ENCODE results near the gene CHCHD2.
"Not testable (repeated sequence)": the region's sequence is repeated elsewhere in the genome, so short reads cannot be mapped to it uniquely, and the experiment has no call there.

The CHCHD2 gene

GRCh38 chr7:56106108-56107073 lies at the start of gene CHCHD2:
Gene CHCHD2, minus strand, starts transcription at chr7:56106476. Its CDS starts 63 bp downstream, at chr7:56106413.
- peak; percentile 82 to 93 (median 91) for DNase-seq

DNA sequence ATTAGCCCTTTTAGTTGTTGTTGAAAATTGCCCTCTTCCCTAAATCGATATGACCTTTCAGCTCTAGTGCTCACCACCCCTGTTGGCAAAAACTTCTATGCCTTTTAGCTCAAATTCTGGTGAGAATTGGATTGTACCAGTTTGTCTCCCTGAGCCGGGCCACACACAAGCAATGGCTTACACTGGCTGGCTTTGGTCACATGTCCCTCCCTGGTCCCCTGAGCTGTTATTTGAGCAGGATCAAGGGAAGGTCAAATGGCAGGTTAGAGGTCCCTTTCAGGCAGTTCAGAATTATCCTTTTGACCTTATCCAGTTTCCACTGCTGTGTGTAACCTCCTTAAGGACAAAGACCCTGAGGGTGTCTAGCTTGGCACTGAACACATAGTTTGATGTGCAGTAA lies 24.8 kb upstream of the CHCHD2 start:
- not testable (repeated sequence) for DNase-seq

DNA sequence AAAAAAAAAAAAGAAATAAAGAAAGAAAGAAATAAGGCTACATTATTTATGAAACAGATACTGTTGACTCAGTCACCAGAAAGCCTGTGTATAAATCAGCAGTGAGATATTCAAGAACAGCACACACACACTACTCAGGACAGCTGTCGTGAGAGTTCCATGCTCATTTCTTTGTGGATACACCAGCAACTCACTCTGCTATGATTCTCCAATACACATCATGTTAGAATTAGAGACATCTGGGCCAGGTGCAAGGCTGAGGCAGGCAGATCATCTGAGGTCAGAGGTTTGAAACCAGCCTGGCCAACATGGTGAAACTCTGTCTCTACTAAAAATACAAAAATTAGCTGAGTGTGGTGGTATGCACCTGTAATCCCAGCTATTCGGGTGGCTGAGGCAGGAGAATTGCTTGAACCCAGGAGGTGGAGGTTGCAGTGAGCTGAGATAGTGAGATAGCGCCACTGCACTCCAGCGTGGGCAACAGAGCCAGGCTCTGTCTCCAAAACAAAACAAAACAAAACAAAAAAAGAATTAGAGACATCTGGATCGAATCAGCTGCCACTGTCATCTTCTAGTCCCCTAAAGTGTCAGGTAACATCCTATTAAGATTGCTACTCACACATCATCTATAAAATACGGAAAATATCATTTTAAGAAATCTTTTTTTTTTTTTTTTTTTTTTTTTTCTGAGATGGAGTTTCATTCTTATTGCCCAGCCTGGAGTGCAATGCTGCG lies 21.1 kb upstream of the CHCHD2 start:
- DNase-seq: no peak

DNA sequence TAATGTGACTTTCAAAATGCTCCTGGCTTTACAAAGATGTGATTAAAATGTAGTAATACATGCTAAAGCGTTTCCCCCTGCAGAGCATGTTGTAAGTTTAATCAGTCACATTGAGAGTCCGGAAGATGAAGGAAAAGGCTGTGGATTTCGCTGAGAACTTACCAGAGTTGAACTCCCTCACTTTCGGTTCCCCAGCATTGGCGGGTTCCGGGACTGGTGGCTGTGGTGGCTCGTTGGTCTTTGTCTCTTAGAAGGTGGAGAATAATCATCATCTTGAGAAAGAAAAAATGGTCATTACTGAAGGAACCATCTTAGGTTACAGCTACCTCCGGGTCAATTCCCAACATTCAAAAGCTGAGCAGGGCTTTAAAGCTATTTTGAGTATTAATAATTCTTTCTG lies 19.6 kb upstream of the CHCHD2 start:
- no peak for DNase-seq

GRCh38 chr7:56124981-56125380 lies 18.7 kb upstream of the CHCHD2 start:
- DNase-seq: no peak

GRCh38 chr7:56121440-56121839 lies 15.2 kb upstream of the CHCHD2 start:
- DNase-seq: no peak

DNA sequence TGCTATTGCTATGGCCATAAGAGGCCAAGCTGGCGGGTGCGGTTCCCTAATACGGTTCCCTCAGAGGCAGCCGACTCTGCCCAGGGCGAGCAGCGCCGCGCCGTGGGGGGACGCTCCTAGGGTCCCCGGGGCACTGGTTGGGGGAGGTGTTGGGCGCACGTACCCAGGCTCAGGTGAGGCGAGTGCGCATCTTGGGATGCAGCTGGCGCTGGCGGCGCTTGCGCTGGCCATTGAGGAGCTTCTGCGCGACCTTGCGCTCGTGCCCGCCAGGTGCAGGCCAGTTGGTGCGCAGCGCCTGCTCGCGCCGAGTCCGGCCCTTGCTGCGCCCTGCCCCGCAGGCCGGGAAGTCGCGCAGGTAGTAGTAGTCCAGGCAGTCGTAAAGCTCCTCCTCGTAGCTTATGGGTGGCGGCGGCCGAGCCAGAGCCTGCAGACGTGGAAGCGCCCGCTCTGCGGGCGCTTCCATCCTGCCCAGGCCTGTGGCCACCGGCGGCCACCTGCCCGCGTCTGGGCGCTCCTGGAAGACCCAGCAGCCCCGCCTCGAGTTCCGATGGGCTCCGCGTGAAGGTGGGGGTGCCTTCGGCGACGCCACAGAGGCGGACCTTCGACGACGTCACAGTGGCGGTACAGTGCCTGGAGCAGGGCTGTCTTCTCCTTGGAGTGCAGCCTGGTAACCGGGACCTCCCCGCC lies 9.7 kb upstream of the CHCHD2 start, which contains the start of gene NUPR2:
Gene NUPR2 (minus strand): TSS at position 566 of the 687 bp plus-strand sequence. CDS start 103 bp downstream, at position 463.
- DNase-seq: peak in 1 of 6 experiments; percentile 21

GRCh38 chr7:56112244-56112643 lies 6.0 kb upstream of the CHCHD2 start:
- DNase-seq: not testable (repeated sequence)

- DNase-seq: no peak
Observed at GRCh38 chr7:56110611-56111010, 4.3 kb upstream of the CHCHD2 start.

DNA sequence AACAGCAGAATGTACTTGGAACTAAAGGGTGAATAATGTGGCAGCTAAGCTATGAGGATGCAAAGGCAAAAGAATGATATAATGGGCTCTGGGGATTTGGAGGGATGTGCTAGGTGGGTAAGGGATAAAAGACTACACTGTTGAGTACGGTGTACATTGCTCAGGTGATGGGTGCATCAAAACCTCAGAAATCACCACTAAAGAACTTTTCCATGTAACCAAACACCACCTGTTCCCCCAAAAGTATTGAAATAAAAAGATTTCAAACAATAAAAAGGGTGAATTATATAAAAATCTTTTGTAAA lies 1.6 kb upstream of the CHCHD2 start:
- no peak for DNase-seq

- peak in 4 of 6 experiments; percentile 7 to 42 (median 21) for DNase-seq
Observed at GRCh38 chr7:56105508-56105907, 768 bp downstream of the CHCHD2 start.

- not testable (repeated sequence) for DNase-seq
Observed at GRCh38 chr7:56104138-56104537, 2.1 kb downstream of the CHCHD2 start.

- no peak for DNase-seq
Observed at GRCh38 chr7:56099653-56100052, 6.6 kb downstream of the CHCHD2 start.

DNA sequence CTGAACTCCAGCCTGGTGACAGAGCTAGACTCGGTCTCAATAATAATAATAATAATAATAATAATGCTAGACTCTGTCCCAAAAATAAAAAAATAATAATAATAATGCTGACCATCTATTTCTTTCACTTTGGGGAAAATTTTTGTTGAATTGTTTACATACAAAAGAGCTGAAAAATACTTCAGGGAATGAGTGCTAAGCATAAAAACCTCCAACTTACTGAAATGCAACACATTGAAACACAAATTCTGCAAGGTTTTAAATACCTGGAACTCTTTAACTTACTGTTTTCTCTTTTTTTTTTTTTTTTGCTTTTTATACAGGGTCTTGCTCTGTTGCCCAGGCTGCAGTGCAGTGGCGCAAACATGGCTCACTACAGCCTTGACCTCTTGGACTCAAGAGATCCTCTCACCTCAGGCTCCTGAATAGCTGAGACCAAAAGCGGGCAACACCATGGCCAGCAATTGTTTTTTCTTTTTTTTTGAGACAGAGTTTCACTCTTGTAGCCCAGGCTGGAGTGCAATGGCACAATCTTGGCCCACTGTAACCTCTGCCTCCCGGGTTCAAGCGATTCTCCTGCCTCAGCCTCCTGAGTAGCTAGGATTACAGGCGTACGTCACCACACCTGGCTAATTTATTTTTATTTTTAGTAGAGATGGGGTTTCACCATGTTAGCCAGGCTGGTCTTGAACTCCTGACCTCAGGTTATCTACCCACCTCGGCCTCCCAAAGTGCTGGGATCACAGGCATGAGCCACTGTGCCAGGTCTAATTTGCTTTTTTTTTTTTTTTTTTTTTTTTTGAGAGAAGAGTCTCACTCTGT lies 7.9 kb downstream of the CHCHD2 start:
- DNase-seq: not testable (repeated sequence)

- no peak for DNase-seq
Observed at GRCh38 chr7:56097700-56098099, 8.6 kb downstream of the CHCHD2 start.

GRCh38 chr7:56092789-56093531 lies 13.3 kb downstream of the CHCHD2 start, which contains the start of gene PHKG1:
Gene PHKG1, minus strand, starts transcription at chr7:56092952. Its CDS starts 4,011 bp downstream, at chr7:56088941.
- no peak for DNase-seq

- not testable (repeated sequence) for DNase-seq
Observed at GRCh38 chr7:56092388-56092787, 13.9 kb downstream of the CHCHD2 start.

GRCh38 chr7:56091591-56091990 lies 14.7 kb downstream of the CHCHD2 start:
- DNase-seq: no peak

DNA sequence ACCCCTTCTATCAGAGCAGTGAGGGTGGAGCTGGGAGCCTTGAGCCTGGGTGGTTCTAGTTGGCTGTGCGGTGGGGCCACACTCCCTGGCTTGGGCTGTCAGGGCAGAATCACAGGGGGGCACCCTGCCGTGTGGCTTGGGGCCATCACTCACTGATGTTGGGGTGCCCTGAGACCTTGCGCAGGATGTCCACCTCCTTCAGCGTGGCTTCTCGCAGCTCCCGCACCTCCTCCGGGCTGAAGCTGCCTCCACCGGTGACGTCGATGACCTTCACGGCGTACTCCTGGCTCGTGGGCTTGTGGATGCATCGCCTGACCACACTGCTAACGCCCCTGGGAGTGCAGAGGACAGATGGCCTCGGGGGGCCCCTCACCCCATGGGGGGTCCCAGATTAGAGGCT lies 18.8 kb downstream of the CHCHD2 start:
- DNase-seq: no peak

DNA sequence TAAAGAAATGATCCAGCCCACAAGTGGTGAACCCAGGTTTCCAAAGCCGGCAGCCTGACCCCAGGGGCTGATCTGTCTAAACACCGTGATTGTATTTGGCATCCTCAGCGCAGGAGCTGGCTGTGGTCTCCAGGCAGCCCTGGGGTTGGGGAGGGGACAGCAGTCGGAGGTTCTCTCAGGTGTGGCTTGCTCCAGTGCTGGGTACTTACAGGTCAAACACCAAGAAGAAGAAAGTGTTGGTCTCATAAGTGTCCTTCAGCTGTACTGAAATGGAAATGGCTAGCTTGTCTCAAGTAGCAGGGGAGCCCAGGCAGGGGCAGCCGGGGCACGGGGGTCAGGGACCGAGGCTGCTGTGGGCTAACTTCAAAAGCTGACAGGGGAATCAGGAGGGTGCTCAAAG lies 19.5 kb downstream of the CHCHD2 start:
- no peak for DNase-seq

DNA sequence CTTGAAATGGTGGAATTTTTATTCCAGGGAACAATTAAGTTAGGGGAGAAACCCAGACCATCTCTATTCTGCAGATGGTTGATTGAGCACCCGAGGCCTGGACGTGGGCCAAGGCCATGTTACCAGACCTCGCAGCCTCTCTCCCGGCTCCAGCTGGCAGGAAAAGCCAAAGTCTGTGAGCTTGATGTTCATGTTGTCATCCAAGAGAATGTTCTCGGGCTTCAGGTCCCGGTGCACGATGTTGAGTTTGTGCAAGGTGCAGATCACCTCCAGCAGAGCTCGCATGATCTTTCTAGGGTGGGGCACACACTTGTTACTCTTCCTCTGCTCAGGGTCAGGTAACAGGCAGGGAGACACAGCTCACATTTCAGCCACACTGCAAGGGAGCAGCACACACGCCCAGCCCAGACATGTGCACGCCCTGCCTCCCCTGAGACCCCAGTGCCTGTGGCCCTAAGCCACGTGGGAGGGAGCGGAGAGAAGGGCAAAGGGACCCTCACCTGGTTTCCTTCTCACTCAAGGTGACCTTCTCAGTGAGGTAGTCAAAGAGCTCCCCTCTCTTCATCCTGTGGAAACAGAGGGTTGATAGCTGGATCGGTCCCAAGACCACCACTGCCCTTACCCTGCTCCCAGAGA lies 23.0 kb downstream of the CHCHD2 start:
- DNase-seq: no peak

All from stimulated activated naive CD4-positive, alpha-beta T cell (primary cell).